Vagina (tissue), 2 donors: ENCODE measurements around the gene MRPS11. TPM values are rescaled to one million over a fixed set of nuclear protein-coding genes. Genes with fewer than 3 reads are reported as not detected.
"Not testable (repeated sequence)": the region's sequence is repeated elsewhere in the genome, so short reads cannot be mapped to it uniquely, and the experiment has no call there.

Source experiments
- DNase-seq, 2 donors: peaks; one replicate each; pipeline ENCODE4 v3.0.0-alpha.2; 2017; ENCODE audit errors: extremely low spot score in 2 of 2
- H3K27ac ChIP-seq: fragments of 200-600 bp; sonication (generic); one replicate; pipeline ENCODE4 v1.5.1; 2019
- H3K27me3 ChIP-seq: fragments of 200-600 bp; sonication (generic); one replicate; pipeline ENCODE4 v1.5.1; 2019
- H3K36me3 ChIP-seq, 2 donors: fragments of 200-600 bp; sonication (generic); one replicate each; pipeline ENCODE4 v1.5.1; 2017 to 2019
- H3K4me1 ChIP-seq: fragments of 200-600 bp; sonication (generic); one replicate; pipeline ENCODE4 v1.5.1; 2019
- H3K4me3 ChIP-seq, 2 donors: fragments of 200-600 bp; sonication (generic); 1 replicate in 1 of 2; 2 replicates in 1 of 2; pipeline ENCODE4 v1.5.1; 2016 to 2019
- H3K9me3 ChIP-seq: fragments of 200-600 bp; sonication (generic); one replicate; pipeline ENCODE4 v1.5.1; 2019
- CTCF ChIP-seq, 3 experiments: fragments of 450-650 bp in 2 of 3; fragments of 200-600 bp in 1 of 3; sonication (generic) in 1 of 3; IDR thresholded peaks; one replicate each; pipeline ENCODE4 v1.5.1; 2017 to 2019; ENCODE audit warnings: antibody characterized with exemption in 3 of 3, mild to moderate bottlenecking in 2 of 3, moderate library complexity in 2 of 3
- POLR2A ChIP-seq, 2 donors: fragments of 450-650 bp; IDR thresholded peaks; one replicate each; pipeline ENCODE4 v1.6.1; 2017; ENCODE audit warnings: antibody characterized with exemption in 2 of 2, mild to moderate bottlenecking in 2 of 2, moderate library complexity in 2 of 2
- POLR2AphosphoS5 ChIP-seq, 2 donors: sonication (generic); formaldehyde crosslinking; IDR thresholded peaks; one replicate each; pipeline ENCODE4 v1.9.0; 2017; ENCODE audit warnings: antibody characterized with exemption in 2 of 2, mild to moderate bottlenecking in 2 of 2, low read depth in 1 of 2; ENCODE audit not compliant: insufficient read depth in 1 of 2
- intact Hi-C: fragments of 100-400 bp; cut with DNase I; formaldehyde crosslinking; loops from one replicate; pipeline ENCODE4 v1.15.1; 2023
- total RNA-seq: library from RNA; depleted of rRNA; stranded (reverse); fragments of >200 nt; gene quantifications from one replicate; pipeline ENCODE4 v1.2.3, GENCODE V29; 2016

The MRPS11 gene
- total RNA-seq, 1 donor from 2014 or later, result 27.5 TPM

- no peak overlapping the region for H3K4me3 ChIP-seq
- H3K27me3 ChIP-seq, result no peaks in the 10 kb centered on the region
- no peaks in the 10 kb centered on the region for H3K9me3 ChIP-seq
- DNase-seq, result peak in 1 of 2 donors; percentile 70
- intact Hi-C loops, result no loop called here
- H3K4me1 ChIP-seq, result no peaks in the 10 kb centered on the region
- H3K27ac ChIP-seq, result no peak overlapping the region
- TF ChIP-seq POLR2A (IDR thresholded peaks at IDR 0.05) (no peak), POLR2AphosphoS5 (IDR thresholded peaks at IDR 0.05; ENCODE audit: insufficient read depth in 1 of 2, low read depth in 1 of 2) (no peak), CTCF (IDR thresholded peaks at IDR 0.05) (no peak)
- no peaks in the 10 kb centered on the region for H3K36me3 ChIP-seq
Measured at GRCh38 chr15:88428805-88429605, 38.5 kb upstream of the MRPS11 start.

- Histone ChIP-seq H3K9me3 (no peaks in the 10 kb centered on the region), H3K27ac (no peak overlapping the region), H3K4me1 (no peaks in the 10 kb centered on the region), H3K36me3 (no peaks in the 10 kb centered on the region), H3K27me3 (no peaks in the 10 kb centered on the region), H3K4me3 (no peak overlapping the region)
- TF ChIP-seq CTCF (IDR thresholded peaks at IDR 0.05) (no peak), POLR2AphosphoS5 (IDR thresholded peaks at IDR 0.05; ENCODE audit: insufficient read depth in 1 of 2, low read depth in 1 of 2) (no peak), POLR2A (IDR thresholded peaks at IDR 0.05) (no peak)
- intact Hi-C loops, result no loop called here
- DNase-seq, result peak in 1 of 2 donors; percentile 13
Measured at GRCh38 chr15:88430051-88430450, 37.5 kb upstream of the MRPS11 start.

- DNase-seq, result no peak
- intact Hi-C loops, result no loop called here
- Histone ChIP-seq H3K4me3 (no peak overlapping the region), H3K27me3 (no peaks in the 10 kb centered on the region), H3K27ac (no peak overlapping the region), H3K9me3 (no peaks in the 10 kb centered on the region), H3K36me3 (no peaks in the 10 kb centered on the region), H3K4me1 (no peaks in the 10 kb centered on the region)
- TF ChIP-seq CTCF (IDR thresholded peaks at IDR 0.05) (no peak), POLR2A (IDR thresholded peaks at IDR 0.05) (no peak), POLR2AphosphoS5 (IDR thresholded peaks at IDR 0.05; ENCODE audit: insufficient read depth in 1 of 2, low read depth in 1 of 2) (no peak)
Measured at GRCh38 chr15:88431441-88431840, 36.1 kb upstream of the MRPS11 start.

DNA sequence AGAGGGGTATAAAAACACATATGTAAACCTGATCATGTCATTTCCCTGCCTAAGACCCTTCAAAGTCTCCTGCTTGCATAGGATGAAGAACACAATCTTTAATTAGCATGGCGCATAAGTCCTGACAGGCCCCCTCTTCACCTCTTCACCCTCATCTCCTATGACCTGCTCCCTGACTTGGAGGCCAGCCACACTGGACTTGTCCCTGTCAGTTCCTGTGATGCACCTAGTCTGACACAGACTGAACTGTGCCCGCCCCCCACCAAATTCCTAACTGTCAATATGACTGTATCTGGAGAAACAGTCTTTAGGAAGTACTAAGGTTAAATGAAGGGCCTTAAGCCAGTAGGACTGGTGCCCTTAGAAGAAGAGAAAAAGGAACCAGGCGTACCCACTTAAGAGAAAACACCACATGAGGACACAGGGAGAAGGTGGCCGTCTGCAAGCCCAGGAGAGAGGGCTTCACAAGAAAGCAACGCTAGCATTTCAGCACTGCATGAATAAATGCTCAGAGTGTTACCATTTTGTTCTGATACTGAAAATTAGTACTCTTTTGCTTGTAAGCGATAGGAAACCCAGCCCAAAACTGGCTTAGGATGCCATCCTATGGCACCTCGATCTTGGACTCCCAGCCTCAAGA is 34.3 kb upstream of the MRPS11 start:
- no peak overlapping the region for H3K4me3 ChIP-seq
- no peak for TF ChIP-seq POLR2A (IDR thresholded peaks at IDR 0.05)
- TF ChIP-seq POLR2AphosphoS5 (IDR thresholded peaks at IDR 0.05; ENCODE audit: insufficient read depth in 1 of 2, low read depth in 1 of 2), result no peak
- TF ChIP-seq CTCF (IDR thresholded peaks at IDR 0.05), result no peak
- no peak overlapping the region for H3K27ac ChIP-seq
- intact Hi-C loops, result no loop called here
- no peaks in the 10 kb centered on the region for H3K4me1 ChIP-seq
- no peaks in the 10 kb centered on the region for H3K27me3 ChIP-seq
- DNase-seq, result no peak
- no peaks in the 10 kb centered on the region for H3K9me3 ChIP-seq
- no peaks in the 10 kb centered on the region for H3K36me3 ChIP-seq

DNA sequence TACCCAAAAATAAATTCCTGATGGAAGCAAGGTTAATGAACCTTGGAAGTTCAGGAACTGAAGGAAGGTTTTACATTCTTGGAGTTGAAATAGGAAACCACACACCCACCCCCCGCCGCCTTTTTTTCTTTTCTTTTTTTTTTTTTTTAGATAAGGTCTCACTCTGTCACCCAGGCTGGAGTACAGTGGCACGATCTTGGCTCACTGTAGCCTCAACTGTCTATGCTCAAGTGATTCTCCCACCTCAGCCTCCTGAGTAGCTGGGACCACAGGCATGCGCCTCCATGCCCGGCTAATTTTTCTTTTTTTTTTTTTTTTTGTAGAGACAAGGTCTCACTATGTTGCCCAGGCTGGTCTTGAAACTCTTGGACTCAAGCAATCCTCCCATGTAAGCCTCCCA is 33.4 kb upstream of the MRPS11 start:
- intact Hi-C loops, H3K27me3 ChIP-seq, DNase-seq, H3K4me3 ChIP-seq, H3K4me1 ChIP-seq, H3K9me3 ChIP-seq, H3K36me3 ChIP-seq, H3K27ac ChIP-seq: not testable (repeated sequence)
